ENCODE measurements around the gene ASCL3.

DNA sequence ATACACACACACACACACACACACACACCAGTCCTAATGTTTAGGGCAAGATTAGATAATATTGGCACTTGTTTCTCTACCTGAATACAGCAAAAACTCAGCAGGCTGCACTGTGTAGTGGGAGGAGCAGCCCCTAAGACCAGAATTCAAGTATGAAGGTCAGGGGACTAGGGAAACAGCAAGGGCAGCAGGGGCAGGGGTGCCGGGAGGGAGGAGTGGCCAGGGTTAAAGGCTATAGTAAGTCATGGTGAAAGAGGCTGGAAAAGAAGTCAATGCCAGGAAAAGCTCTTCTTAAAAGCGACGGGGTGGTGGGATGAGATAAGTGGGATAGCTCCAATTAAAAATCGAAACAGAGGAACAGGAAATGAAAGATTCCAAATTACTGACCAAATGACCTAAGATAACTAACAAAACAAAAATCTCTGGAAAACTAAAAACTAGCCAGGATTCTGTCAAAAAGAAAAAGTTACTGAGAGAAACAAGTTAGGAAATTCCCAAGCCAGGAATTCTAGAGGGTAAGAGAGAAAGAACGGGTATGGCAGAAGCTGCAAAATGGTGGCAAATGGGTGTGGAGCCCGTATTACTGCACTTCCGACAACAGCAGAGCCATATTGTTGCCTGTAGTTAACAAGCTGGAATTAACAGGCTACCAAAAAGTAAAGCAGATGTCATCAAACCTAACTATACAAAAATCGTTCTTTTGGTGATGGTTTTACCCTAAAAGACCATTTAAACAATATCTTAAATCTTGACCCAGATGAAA lies 1.3 kb downstream of the ASCL3 start:
- TF ChIP-seq, protein P1, sequence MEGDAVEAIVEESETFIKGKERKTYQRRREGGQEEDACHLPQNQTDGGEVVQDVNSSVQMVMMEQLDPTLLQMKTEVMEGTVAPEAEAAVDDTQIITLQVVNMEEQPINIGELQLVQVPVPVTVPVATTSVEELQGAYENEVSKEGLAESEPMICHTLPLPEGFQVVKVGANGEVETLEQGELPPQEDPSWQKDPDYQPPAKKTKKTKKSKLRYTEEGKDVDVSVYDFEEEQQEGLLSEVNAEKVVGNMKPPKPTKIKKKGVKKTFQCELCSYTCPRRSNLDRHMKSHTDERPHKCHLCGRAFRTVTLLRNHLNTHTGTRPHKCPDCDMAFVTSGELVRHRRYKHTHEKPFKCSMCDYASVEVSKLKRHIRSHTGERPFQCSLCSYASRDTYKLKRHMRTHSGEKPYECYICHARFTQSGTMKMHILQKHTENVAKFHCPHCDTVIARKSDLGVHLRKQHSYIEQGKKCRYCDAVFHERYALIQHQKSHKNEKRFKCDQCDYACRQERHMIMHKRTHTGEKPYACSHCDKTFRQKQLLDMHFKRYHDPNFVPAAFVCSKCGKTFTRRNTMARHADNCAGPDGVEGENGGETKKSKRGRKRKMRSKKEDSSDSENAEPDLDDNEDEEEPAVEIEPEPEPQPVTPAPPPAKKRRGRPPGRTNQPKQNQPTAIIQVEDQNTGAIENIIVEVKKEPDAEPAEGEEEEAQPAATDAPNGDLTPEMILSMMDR (conservative IDR thresholded peaks at IDR 0.05 in 1 of 2, IDR thresholded peaks at IDR 0.05 in 1 of 2; ENCODE audit: low read depth in 1 of 2, low read length in 2 of 2) = no peak
- no peak for TF ChIP-seq EZH2 (IDR thresholded peaks at IDR 0.05; ENCODE audit: low read length, missing control alignments)

Data from fibroblast of lung (primary cell).